Ureter (tissue), 1 donor: ENCODE measurements around the gene CTNNA2. TPM values are rescaled to one million over a fixed set of nuclear protein-coding genes. Genes with fewer than 3 reads are reported as not detected.

ENCODE experiments used
- DNase-seq: peaks from one replicate; pipeline ENCODE4 v3.0.0-alpha.2; 2020; ENCODE audit warnings: low spot score
- total RNA-seq: library from RNA; stranded (reverse); gene quantifications from one replicate; pipeline ENCODE4 v1.2.4, GENCODE V29; 2023
- donor health status: DM: yes; HTN: yes; CAD: no.

The CTNNA2 gene
- total RNA-seq, 1 donor from 2014 or later = not detected

GRCh38 chr2:80266231-80266630 is 753.4 kb downstream of the CTNNA2 start:
- DNase-seq = no peak

GRCh38 chr2:80269806-80270205 is 757.0 kb downstream of the CTNNA2 start:
- no peak for DNase-seq

DNA sequence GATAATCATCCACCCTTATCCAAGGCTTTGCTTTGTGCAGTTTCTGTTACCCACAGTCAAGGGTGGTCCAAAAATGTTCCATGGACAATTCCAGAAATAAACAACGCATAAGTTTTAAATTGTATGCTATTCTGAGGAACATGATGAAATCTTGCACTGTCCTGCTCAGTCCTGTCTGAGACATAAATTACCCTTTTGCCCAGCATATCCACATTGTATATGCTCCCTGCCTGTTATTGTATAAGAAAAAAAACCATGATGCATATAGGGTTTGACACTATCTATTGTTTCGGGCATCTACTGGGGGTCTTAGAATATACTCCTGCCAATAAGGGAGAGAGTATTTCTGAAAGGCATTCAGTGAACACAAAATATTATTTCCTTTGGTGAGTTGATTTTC is 767.7 kb downstream of the CTNNA2 start:
- DNase-seq = no peak

DNA sequence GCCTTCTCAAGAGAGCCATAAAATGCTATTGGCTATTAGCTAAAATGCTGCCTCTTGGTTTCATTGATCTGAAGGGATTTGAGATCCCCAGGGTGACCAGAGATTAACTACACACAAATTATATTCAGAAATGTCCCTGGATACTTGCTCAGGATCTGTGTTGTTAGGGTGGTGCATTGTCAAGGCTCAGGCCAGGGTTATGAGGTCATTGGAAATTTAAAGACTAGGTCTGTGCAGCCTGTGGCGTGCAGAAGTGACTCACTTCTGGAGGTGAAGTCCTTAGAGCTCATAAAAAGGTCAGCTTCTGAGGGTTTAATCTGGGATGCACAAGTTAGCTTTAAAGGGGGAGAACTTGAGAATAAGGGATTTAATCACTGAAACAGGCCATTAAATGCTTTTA is 768.2 kb downstream of the CTNNA2 start:
- no peak for DNase-seq

- no peak for DNase-seq
Observed at GRCh38 chr2:80288576-80288975, 775.7 kb downstream of the CTNNA2 start.

DNA sequence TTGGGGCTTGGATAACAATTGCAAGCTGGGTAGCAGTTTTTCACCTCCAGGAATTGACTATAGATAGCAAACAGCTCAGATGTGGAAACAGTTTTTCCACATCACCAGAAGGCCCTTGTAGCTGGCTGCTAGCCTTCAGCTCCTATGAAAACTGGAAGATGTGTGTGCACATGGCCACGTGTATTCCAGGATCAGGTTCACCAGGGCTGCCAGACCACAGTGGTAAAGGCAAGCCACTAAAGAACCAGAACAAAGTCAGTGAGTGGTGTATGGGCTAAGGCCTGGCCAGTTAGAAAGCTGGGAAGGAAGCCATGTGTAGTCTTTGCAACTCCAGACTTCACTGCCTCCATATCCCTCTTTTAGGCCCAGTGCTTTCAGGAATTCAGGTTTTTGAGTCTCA is 778.8 kb downstream of the CTNNA2 start:
- DNase-seq = no peak

- no peak for DNase-seq
Observed at GRCh38 chr2:80292474-80292873, 779.6 kb downstream of the CTNNA2 start.

GRCh38 chr2:80293039-80293438 is 780.2 kb downstream of the CTNNA2 start:
- DNase-seq = no peak

GRCh38 chr2:80298954-80299353 is 786.1 kb downstream of the CTNNA2 start:
- DNase-seq = no peak

- no peak for DNase-seq
Observed at GRCh38 chr2:80299661-80300060, 786.8 kb downstream of the CTNNA2 start.

DNA sequence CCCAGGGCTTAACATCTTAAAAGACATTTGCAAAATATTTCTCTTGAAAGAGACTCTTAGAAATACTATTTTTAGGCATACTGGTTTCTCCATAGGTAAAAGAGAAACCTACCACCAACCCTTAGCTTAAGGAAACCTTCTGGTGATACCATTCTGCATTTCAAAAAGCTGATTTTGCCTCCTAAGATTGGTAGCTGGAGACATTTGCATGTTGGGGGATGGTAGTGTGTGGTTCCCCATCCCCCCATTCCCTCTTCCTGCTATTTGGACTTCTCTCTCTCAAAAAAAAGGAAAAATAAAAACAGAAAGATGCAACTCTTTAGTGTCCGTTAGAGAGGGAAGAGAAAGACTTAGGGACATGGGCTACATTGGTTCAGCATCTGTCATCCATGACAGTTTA is 787.5 kb downstream of the CTNNA2 start:
- no peak for DNase-seq

- no peak for DNase-seq
Observed at GRCh38 chr2:80300954-80301353, 788.1 kb downstream of the CTNNA2 start.

DNA sequence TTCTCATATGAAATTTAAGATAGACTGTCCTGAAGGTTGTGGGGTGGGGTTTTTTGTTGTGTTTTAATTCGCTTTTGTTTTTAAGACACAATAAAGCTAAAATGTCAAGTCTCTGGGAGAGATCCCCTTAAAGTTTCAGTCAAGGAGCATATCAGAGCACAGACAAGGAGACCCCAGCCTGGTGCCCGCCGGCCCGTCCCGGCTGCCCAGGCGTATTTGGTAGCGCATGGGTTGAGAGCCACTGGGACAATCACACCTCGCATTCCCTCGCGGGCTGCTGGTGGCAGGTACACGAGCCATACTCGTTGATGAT is 789.1 kb downstream of the CTNNA2 start:
- DNase-seq = no peak

- DNase-seq = no peak
Observed at GRCh38 chr2:80302314-80303005, 789.6 kb downstream of the CTNNA2 start.

- DNase-seq = no peak
Observed at GRCh38 chr2:80303006-80303908, 790.4 kb downstream of the CTNNA2 start.

DNA sequence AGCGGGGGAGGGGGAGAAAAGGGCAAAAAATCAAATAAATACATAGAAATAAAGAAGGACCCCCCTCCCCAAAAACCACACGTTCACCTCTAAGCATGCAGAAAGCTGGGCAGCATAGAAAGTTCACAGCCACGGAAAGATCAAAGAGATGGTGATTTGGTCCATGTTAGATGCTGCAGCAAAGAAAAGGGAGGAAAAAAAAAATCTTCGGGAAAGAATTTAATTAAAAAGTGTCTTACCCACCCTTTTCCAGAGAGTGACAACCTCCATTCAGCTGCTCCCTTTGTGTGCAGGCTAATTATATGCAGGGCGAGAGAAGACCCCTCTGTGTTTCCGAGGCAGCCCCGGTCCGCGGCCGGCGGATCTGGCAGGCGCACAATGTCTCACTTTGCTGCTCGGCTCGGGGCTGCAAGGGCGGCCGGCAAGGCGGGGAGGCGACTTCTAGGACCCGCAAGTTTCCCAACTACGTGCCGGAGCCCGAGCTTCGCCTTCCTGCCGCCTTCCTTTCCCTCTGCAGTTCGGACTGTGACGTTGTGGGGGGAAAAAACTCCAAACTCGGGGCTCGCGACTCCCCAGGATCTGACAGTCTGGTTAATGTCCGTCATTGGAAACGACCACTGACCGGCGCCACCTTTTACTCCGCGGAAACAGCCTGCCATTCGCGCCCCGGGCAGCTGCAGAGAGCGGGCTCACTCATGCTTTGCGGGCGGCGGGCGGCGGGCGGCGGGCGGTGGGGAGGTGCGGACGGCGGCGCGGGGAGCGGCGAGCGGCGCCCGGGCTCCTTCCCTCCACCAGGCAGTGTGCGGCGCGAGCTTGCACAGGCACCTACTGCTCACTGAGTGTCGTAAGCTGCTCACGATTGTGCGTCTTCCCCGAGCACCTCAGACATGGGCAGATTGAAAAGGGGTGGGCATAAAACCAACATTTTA is 791.3 kb downstream of the CTNNA2 start, which contains the start of gene LRRTM1:
TSS of gene LRRTM1 (minus strand) at position 844 of the 929 bp plus-strand sequence. CDS start 933 bp downstream, outside the sequence.
- DNase-seq = no peak

DNA sequence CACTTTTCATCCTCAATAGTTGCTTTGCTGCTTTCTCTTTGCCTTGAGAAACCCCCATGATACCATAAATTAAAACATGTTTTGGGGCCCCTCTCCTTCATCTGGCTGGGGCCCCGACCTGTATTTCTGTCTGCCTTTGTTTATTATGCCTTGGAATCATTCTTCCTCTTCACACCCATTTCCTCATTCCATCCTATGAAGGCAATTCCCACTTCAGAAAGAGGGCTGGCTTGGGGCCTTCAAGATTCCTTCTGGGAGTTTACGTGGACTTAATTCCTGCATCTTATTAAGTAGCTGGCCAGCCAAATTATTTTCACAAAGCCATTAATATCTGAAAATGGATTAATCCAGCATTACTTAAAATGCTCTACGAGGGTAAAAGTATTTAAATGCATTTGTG is 798.5 kb downstream of the CTNNA2 start:
- no peak for DNase-seq

GRCh38 chr2:80312282-80312839 is 799.5 kb downstream of the CTNNA2 start:
- DNase-seq = no peak

DNA sequence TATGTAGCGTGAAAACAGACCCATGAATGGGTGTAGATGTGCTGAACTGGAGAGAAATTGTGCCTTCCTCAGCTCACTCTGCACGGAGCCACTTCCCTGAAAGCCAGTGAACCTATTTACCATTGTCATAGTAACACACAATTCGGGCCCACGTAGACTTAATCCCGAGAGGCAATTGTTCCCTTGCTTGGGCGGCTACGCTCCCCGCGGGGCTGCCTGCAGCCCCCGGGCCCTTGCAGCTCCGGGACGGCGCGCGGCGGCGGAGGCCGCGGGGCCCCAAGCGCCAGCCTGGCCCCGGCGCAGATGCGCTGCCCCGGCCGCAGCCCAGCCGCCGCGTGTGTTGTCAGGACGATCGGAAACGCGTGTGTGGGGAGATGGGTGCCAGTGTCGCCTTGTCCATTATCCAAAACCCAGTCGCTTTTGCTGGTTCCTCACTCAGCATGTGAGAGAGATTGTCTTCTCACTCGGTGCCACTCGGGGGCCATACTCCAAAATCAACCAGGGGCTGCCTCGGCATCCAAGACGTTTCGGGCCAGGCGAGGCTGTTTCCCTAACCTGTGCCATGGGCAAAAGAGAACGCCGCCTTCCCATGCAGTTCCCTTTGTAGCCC is 809.6 kb downstream of the CTNNA2 start:
- no peak for DNase-seq

GRCh38 chr2:80322958-80323357 is 810.1 kb downstream of the CTNNA2 start:
- no peak for DNase-seq

DNA sequence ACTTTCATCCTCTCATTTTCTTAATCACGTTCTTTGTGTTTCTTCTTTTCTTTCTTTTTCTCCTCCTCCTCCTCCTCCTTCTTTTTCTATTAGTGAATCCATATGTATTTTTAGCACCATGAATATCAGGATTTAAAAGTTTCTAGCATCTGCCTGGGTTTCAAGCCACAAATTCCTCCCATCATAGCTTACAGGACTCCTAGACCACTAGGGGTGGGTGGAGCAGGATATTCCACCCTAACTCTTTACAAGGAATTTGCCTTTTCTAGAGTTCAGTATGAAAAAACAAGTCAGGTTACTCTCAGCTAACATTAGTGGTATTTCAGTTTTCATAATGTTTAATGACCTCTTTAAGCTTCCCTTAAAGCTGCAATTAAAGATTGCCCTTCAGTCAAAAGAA is 810.8 kb downstream of the CTNNA2 start:
- no peak for DNase-seq
